ENCODE data around the gene GPR155.
"Not testable (repeated sequence)": the region's sequence is repeated elsewhere in the genome, so short reads cannot be mapped to it uniquely, and the experiment has no call there.

Gene GPR155

GRCh38 chr2:174491947-174492346, 5.1 kb upstream of the GPR155 start:
- DNase-seq: no peak

DNA sequence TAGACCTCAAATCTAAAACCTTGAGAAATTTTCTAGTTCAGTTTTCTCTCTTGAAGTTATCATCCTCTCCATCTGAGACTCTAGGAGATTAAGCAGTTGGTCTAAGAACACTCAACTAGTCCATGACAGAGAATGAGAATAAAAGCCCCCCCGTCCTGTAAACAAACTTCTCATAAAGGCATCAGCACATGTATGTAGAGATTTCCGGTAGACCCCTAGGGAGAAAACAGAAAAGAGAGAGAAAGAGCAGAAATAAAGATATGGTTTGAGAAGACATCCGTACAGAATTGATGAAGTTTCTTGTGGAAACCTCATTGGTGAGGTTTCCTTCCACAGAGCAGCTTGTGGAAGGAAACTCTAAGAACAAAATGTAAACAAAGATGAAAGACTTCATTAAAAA, 3.2 kb upstream of the GPR155 start:
- DNase-seq: no peak

DNA sequence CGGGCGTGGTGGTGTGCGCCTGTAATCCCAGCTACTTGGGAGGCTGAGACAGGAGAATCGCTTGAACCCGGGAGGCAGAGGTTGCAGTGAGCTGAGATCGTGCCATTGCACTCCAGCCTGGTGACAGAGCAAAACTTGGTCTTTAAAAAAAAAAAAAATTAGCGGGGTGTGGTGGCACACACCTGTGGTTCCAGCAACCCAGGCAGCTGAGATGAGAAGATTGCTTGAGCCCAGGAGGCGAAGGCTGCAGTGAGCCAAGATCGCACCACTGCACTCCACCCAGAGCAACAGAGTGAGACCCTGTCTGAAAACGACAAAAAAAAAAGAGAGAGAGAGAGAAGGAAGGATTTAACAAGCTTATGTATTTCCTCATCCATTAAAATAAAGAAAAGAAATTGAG, 2.7 kb upstream of the GPR155 start:
- DNase-seq: not testable (repeated sequence)

- no peak for DNase-seq
Observed at GRCh38 chr2:174487820-174488162, 962 bp upstream of the GPR155 start.

DNA sequence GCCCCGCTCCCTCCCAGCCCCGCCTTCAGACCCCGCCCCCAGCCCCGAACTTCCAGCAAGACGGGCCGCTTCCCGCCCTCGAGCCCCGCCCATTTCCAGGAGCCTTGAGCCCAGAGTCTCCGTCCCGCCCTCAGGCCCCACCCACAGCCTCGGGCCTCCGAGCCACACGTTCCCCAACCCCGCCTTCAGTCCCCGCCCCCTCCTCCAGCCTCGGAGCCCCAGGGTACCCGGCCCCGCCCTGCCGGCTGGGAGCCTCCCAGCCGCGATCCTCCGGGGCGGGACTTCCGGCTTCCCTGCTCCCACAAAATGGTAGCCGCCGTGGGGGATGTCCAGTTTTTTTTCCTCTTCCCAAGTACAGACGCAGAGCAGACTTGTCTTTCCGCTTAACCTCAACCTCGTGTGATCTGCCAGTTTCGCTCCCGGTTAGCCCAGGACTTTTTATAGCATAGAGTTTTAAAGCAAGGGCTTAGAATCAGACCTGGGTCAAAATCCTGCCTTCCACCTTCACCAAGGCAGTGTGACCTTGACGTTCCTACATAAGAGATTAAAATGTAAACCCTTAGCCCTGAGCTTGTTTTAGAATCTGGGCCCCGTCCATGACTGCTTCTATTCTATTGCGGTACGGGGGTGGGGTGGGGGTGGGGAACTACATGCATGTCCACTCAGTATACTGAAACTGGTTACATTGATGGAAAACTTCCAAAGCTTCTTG, 435 bp upstream of the GPR155 start:
- DNase-seq: peak; percentile 99 to 100

GRCh38 chr2:174485788-174486562, 854 bp downstream of the GPR155 start:
- no peak for DNase-seq

DNA sequence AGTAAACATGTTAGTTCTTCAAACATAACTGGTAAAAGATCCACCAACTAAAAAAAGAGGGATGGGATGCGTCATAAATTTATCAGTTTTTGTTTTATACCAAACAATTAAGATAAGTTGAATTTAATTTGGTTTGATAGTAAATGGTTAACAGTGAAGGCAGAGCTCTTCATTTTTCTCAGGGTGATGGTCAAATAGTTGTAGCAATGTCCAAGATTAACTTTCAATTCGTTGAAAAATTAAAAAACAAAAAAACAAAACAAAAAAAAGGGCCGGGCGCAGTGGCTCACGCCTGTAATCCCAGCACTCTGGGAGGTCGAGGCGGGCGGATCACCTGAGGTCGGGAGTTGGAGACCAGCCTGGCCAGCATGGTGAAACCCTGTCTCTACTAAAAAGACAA, 1.8 kb downstream of the GPR155 start:
- not testable (repeated sequence) for DNase-seq

- no peak for DNase-seq
Observed at GRCh38 chr2:174484573-174484972, 2.3 kb downstream of the GPR155 start.

GRCh38 chr2:174482854-174483253, 4.0 kb downstream of the GPR155 start:
- DNase-seq: no peak

GRCh38 chr2:174477759-174478158, 9.1 kb downstream of the GPR155 start:
- no peak for DNase-seq

DNA sequence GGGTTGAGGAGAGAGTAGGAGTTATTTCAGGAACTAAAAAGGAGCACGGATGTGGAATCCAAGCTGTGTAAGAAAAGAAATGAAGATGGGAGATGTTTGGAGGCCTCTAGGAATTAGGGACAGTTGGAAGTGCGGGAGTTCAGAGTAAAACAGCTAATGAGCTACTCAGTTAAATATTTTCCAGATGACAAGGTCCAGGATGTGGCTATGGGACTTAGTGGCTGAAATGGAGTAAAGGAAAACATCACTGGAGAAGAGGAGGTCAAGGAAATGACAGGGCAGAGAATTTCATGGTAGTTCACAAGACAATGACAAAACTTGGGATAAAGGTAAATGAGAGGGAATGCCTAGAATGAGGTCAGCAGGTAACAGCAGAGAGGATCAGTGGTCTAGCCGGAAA, 13.0 kb downstream of the GPR155 start:
- no peak for DNase-seq

DNA sequence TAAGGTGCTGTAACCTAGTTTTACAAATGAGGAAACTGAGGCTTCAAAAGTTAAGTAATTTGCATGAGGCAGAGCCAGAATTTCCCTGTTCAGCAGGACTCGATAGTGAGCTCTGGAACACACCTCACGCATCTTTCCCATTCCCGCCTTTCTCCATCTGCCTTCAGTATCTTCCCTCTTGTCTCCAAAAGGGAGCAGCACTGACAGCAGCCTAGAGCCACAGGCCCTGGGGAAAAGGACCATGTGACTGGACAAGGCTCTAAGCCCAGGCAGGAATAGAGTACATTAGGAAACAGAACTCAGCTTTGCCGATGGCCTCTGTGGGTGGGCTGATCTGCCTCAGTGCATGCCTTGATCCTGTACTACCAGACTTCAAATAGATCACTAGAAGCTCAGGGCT, 21.5 kb downstream of the GPR155 start:
- DNase-seq: no peak

DNA sequence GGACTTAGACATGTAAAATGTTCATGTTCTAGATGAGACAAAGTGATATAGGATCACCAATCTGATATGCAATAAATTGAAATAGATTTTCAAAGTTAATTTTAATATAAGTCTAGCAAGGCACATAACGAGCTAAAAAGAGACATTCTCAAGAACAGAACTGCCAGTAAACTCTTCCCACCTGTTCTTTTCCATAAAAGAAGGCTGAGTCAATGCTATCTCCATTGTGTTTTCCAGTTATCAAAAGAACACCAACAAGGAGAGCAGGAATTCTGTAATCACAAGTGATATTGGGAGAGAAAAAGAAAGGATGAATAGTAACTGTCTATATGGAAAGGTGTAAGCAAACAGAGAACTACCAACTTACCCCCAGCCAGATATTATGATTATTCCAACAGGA, 25.6 kb downstream of the GPR155 start:
- no peak for DNase-seq

GRCh38 chr2:174454566-174454965, 32.3 kb downstream of the GPR155 start:
- no peak for DNase-seq

- no peak for DNase-seq
Observed at GRCh38 chr2:174450021-174450816, 36.6 kb downstream of the GPR155 start.

DNA sequence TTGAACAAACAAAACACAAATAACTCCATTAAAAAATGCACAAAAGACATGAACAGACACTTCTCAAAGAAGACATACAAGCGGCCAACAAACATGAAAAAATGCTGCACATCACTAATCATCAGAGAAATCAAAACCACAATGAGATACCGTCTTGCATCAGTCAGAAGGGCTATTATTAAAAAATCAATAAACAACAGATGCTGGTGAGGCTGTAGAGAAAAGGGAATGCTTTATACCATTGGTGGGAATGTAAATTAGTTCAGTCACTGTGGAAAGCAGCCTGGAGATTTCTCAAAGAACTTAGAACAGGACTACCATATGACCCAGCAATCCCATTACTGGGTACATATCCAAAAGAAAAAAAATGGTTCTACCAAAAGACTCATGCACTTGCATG, 37.8 kb downstream of the GPR155 start:
- DNase-seq: no peak

- no peak for DNase-seq
Observed at GRCh38 chr2:174446531-174446930, 40.3 kb downstream of the GPR155 start.

- DNase-seq: no peak
Observed at GRCh38 chr2:174445248-174445647, 41.6 kb downstream of the GPR155 start.

- no peak for DNase-seq
Observed at GRCh38 chr2:174444761-174445160, 42.1 kb downstream of the GPR155 start.

DNA sequence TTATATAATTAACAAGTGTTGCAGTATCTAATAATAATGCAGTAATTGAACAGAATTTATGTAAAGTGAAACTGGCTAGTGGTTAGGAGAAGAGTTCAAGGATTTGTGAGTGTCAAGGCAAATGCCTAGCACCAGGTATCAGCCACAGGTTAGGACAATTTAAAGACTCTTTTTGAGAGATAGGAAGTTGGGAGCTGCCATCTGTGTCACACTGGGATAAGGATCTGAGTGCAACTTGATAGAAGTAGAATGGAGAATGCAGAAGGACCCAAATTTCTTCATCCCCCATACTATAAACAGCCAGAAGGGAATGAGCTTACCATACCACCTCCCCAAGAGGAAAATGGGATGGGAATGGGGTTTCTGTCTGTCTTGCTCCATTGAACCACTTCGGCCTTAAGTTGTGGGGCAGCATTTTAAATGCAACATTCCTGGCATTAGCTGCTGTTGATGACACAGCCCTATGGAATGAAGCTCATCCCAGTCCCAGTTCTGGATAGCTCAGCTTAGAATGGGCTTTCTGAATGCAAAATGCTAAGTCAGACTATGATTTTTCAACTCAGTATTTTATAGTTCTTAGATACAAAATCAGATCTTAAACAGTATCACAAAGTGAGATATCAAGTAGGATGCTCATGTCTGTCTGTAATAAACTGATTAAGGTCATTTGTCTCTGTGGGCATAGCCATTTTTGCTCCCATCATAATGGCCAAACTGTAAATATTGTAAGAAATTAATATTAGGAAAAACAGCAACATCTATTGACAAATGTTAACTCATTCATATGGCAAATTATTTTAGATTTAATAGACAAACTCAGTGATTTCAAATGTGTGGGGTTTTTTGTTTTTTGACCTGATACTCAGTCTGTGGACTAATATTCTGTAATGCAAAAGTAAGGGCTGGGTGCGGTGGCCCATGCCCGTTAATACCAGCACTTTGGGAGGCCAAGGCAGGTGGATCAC, 44.0 kb downstream of the GPR155 start:
- DNase-seq: no peak

GRCh38 chr2:174439950-174440349, 46.9 kb downstream of the GPR155 start:
- DNase-seq: no peak

- no peak for DNase-seq
Observed at GRCh38 chr2:174439323-174439722, 47.5 kb downstream of the GPR155 start.

All from stimulated activated CD4-positive, alpha-beta T cell treated with anti-CD3 and anti-CD28 coated beads, Interleukin-2, amount 100 ng/mL, for 48 hours (primary cell).